ENCODE results near the gene PBX2.
A peak's percentile ranks its signal among the peaks of the same experiment; 100 is the strongest.

- TF ChIP-seq POLR2A (IDR thresholded peaks at IDR 0.05) (no peak), CTCF (IDR thresholded peaks at IDR 0.05 in 8 of 11, conservative IDR thresholded peaks at IDR 0.05 in 3 of 11) (peak; percentile 80 to 97 (median 90))
Measured at GRCh38 chr6:32195652-32195901, 5.6 kb upstream of the PBX2 start.

Measured in spleen (tissue), 7 donors.